Stimulated activated CD4-positive, alpha-beta T cell treated with anti-CD3 and anti-CD28 coated beads, Interleukin-2, amount 100 ng/mL, for 48 hours (primary cell): ENCODE data around the gene PGLYRP2.

Experiments used
- DNase-seq, 2 donors: peaks; one replicate each; pipeline ENCODE4 v3.0.0-alpha.2; 2020

Gene PGLYRP2

DNA sequence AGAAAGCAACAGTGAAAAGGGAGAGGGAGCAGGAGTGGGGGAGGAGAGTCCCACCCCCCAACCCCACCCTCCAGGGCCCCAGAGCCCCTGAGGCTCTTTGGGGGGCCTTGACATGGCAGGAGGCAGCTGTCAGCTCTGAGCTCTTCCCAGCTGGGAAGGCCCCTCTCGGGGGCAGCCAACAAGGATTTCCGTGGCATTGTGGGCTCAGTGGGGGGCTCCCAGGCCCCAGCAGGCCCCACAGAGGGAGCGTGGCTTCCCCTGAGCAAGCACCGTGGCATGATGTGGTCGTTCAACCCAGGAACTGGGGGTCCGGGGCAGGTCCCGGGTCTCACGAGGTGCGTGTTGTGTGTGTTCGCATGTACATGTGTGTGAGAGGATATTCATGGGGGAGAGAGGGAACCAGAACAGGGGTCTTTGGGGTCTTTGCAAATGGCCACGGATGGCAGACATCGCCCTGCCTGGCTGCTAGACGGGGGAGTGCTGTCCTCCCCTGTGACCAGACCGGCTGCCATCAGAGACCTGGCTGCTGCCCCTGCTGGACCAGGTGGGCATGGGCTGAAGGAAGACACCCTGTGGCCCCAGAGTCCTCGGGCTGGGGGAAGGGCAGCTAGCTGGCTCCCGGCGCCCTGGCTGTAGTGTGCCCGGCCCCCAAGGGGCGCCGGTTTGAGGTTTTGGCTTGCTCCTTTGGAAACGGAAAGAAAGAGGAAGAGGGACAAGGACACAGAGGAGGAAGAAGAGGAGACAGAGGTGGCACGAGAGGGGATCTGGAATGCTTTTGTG is 56.8 kb downstream of the PGLYRP2 start:
- no peak for DNase-seq

DNA sequence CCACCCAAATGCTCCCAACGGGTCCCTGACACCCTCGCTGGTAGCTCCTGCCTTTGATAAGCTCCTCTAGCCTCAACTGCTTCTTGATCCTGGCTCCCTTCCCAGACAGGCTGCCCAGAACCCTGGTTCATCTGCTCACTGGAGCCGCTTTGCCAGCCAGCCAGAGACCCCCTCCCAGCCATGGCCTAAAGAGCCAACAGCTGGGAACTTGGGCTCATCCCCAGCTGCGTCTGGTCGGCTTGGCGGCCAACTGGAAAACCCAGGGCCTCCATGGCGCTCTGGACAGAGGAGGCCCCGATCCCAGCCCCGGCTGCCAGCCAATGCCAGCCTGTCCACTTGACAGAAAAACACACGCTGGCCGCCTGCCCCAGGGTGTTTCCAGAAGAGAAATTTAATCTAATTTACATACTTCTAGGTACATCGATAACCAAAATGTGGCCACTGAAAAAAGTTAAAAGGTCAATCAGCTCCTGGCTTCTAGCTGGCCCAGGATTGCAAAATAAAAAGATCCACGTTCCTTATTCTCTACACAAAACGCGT is 57.5 kb downstream of the PGLYRP2 start:
- no peak for DNase-seq

DNA sequence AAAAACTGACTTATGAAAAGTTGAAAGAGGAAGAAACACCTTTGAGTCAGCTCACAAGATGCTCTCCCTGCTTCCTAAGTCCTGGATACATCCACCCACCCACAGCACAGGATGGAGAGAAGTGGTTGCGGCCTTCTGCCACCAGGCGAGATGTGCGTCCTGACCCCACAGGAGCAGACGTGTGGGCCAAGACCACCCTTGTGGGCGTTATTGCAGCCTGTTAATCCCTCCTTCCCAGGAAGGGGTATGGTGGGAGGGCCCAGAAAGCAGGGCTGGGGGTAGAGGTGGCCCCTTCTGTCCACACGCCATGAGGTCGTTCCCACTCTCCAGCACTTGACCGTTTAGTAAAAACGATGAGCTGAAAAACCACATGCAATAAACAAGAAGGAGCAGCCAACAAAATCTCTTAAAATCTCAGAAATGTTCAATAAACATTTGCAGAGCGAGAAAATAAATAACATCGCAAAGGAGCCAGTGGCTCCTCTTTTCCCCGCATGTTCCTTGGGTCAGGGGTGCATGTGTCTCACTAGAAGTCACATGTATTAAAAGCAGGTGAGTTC is 58.1 kb downstream of the PGLYRP2 start:
- no peak for DNase-seq

DNA sequence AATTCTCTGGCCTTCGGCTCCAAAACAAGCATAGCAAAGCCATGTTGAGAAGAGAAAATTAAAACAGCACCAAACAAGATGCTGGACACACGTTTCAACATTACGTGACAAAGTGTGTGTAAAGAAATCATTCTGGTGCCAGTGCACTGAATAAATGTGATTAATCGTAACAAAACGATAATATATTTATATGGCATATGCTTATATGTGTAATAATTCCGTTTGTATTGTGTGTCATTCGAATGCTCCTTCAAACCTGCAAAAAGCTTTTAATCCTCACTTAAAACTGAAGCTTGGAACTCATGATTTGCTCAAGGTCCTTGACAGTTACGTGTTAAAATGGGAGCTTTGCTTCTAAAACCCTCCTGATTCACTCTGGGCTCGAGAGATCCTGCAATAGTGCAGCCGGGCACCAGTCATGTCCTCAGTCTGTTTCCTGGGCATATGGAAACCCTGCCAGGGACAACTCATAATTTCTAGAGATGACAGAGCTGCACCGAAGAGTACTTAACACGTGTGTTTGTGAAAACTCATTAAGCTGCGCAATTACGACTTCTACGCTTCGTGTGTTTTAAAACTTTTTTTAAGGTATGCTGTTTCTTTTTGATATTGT is 59.8 kb downstream of the PGLYRP2 start:
- DNase-seq, result no peak
